HG02678 (cell line): ENCODE measurements around the gene VWA8.
A peak's percentile ranks its signal among the peaks of the same experiment; 100 is the strongest.
"Not testable (repeated sequence)": the region's sequence is repeated elsewhere in the genome, so short reads cannot be mapped to it uniquely, and the experiment has no call there.

ENCODE experiments used
- ATAC-seq: cut with Tn5 transposase; IDR thresholded peaks from one replicate; pipeline ENCODE4 v1.9.1; 2021; ENCODE audit warnings: mild to moderate bottlenecking, moderate library complexity; ENCODE audit not compliant: unreplicated experiment

VWA8 gene

DNA sequence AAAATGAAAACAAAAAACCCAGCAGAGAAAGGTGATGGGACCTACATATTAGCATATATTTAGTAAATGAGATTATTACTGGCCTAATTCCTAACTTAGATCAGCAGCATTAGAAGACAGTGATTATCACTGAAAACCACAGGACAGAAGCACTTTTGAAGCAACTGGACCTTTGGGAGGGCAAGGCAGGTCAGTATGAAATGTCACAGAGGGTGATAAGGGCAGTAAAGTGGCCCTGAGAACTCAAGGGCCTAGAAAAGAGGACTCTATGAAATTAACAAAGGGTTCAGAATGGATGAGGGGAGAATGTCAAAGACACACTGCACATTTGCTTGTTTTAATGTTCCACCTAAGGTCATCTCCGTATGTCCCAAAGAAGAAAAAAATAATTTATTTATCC is 148.7 kb downstream of the VWA8 start:
- no peak for ATAC-seq

DNA sequence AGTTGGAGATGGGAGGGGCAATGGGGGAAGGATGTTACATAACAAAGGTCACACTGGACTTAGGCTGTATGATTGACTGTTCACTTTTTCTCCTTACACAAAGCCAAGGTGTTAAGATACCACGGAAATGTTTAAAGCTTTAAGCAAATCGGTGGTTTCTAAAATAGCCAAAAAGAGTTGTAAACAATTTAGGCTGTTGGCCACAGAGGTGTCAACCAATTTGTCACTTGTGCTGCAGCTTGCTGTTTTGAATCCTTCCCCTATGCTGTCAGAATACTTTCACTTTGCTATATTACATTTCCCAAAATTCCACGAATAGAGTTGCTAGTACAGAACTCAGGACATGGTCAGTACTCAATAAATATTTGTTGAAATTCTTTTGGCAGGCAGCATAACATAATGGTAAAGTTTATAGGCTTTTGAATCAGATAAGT is 149.3 kb downstream of the VWA8 start:
- ATAC-seq: peak; percentile 76

GRCh38 chr13:41809962-41810361 is 150.9 kb downstream of the VWA8 start:
- ATAC-seq: no peak

DNA sequence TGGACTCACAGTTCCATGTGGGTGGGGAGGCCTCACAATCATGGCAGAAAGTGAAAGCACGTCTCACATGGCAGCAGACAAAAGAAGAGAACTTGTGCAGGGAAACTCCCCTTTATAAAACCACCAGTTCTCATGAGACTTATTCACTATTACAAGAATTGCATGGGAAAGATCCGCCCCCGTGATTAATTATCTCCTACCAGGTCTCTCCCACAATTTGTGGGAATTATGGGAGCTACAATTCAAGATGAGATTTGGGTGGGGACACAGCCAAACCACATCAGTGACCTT is 157.5 kb downstream of the VWA8 start:
- ATAC-seq: not testable (repeated sequence)

GRCh38 chr13:41802684-41803444 is 158.0 kb downstream of the VWA8 start:
- ATAC-seq: no peak

GRCh38 chr13:41802043-41802683 is 158.7 kb downstream of the VWA8 start:
- no peak for ATAC-seq

DNA sequence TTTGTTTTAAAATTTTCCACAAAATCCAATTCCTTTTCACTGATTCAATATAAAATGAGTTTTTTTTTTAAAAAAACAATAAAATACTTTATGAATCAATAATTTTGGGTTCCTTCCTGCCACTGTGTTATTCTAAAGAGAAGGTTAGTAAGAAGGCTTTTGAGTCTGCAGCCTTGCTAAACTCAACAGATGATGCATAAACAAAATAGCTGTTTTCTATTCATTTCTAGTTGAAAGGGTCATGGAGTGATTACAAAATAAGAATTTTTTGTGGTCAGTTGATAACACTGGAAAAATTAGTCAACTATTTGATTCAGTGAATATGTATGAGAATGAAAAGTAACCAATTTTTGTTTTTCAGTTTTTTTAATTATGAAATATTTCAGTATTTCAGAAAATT is 169.9 kb downstream of the VWA8 start:
- no peak for ATAC-seq

DNA sequence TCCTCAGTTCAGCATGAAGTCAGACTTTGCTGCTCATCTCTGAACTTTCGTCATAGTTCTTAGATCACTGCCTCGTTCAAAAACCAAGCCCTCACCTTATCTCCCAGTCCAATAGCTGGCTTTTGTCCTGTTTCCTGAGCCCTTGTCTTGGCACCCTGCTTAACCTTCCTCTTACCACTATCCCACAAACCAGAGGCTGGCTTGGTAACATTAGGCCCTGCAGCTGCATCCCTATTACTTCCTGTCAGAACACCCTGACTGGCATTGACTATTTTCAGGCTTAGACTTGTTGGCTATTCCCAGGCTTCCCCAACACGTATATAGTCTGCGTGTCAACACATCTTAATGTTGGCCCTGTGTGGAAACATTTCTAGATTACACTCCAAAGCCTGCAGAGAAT is 172.4 kb downstream of the VWA8 start:
- no peak for ATAC-seq

DNA sequence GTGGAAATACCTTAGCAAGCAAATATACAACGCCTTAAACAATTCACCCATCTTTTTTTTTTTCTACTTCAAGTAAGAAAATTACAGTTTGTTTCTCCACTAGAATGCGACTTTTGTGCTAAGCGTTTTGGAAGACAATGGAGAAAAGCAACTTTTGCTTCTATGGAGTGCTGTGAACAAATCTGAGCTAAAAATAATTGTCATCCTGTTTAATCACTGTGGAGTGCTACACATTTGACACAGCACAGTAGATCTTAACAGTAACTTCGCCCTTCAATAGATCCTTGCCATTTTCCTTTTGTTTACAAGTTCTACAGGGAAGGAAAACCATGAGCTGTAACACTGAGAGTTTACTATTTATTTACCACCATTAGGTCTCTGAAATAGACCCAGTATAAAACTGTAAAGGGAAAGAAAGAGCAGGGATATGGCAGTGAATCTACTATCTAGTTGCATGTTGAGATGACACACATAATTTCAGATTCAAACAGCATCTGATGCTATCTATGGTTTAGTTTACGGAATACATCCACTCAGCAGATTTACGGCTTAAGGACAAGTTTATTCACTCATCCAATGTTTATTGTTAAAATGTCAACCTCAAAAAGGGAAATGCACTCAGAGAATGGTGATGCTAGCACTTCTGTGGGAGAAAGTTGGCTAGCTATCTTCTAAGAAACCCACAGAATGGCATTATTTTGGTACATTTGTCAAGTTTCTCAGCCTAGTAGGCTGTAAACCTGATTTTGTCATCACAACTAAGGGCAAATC is 175.3 kb downstream of the VWA8 start:
- no peak for ATAC-seq

DNA sequence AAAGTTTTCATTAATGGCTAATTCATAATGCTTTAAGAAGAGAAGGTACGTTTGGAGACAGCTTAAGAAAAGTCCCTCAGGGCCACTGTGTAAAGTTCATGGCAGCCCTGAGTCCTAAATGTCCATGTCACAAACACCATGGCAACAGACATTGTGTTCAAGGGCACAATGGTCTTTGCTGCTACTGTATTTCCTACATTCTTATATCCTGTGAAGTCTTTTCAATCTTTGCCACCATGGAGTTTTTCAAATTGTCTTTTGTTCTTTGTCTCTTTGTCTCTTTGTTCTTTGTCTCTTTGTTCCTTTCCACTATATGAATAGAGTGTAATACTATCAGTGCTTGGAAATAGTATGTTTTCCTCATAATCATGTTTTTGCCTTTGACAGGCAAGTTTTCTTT is 178.8 kb downstream of the VWA8 start:
- ATAC-seq: no peak

DNA sequence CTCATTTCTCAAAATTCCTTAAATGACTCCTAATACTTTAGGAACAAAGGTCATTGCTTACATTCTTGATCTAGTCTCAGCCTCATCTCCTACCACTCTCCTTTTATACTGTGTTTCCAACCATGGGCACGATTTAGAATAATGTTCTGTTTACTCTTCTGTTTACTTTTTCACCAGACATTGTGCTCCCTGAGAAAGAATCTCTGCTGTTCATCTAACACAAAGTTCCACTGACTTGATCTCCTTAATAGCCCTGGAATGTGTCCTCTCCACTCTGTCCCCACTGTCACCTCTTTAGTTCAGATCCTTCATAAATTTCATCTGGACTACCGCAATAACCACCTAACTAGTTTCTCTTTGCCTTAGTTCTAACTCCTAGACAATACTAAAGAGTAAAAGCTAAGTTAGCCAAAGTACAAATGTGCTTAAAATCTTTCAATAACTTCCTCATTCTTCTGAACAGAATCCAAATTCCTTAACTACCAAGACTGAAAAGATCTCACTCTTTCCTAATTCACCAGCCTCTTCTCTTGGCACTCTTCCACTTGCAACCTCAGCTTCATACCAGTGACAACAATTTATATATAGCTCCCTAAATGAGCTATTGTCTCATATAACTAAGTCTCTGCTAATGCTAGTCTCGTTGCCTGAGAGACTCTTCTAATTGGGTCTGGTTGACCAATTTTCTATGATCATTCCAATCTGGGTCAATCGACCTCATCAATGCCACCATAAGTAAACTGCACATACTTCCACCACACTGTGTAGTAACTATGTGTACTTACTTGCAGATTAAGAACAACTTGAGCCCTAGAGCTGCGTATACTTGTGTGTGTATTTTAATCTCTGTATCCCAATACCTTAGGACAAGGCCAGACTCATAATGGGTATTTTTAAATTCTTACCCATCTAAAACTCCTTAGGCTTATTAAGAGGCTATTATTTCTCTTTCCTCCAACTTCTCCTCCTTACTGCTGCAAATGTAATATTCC is 179.9 kb downstream of the VWA8 start:
- no peak for ATAC-seq

DNA sequence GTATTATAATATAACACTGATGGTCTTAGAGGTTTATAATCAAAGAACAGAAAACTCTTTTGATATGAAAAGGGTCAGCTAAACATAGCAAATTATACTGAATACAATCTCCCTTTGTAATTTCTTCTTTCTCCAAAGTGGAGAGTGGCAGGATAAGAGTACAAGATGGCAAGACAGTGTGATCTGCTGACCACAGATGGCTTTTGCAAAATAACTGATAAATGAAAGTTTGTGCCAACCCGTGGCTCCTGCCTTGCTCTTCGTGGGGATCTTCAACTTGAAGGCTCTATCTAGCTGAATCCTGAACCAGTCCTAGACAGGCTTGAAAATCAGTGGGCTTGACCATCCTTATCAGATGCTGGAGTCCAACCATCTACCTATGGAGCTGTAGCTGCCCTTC is 185.7 kb downstream of the VWA8 start:
- no peak for ATAC-seq

GRCh38 chr13:41774605-41775218 is 186.2 kb downstream of the VWA8 start:
- ATAC-seq: no peak

DNA sequence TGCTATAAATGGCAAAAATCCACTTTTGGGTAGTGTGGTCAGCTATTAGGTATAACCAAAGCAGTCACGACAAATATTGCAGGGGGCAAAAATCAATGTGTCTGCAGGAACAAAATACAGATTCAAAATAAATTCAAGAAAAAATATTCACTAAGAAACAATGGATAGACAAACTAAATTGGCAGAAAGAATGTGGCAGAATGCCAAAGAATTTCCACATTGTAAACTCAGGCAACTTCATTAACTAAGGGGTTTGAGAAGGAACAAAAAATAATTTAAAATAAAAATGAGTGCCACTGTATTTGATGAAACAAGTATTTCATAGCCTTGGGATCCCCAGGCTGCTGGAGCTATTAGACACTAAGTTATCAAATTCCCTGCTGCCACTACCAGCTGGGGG is 193.1 kb downstream of the VWA8 start:
- ATAC-seq: no peak

DNA sequence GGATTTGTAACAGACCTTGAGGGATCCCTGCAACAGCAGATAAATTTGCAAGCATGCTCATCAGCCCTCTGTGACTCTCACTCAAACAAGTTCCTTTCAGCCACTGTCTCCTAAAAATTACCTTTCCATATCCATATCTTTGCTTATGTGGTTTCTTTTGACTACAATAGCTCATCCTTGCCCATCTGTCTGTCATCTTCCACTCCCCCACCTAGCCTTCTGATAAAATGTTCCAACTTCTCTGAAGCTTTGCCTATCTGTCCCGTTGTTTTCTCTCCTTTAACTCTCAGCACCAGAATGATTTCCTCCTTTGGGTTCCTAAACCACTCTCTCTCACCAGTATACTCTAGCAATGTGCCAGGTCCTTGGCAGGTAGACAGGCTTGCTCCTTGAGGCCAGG is 194.5 kb downstream of the VWA8 start:
- ATAC-seq: no peak

GRCh38 chr13:41765813-41766212 is 195.1 kb downstream of the VWA8 start:
- ATAC-seq: no peak

- ATAC-seq: no peak
These were observed 195.9 kb downstream of the VWA8 start for GRCh38 chr13:41765020-41765419.

DNA sequence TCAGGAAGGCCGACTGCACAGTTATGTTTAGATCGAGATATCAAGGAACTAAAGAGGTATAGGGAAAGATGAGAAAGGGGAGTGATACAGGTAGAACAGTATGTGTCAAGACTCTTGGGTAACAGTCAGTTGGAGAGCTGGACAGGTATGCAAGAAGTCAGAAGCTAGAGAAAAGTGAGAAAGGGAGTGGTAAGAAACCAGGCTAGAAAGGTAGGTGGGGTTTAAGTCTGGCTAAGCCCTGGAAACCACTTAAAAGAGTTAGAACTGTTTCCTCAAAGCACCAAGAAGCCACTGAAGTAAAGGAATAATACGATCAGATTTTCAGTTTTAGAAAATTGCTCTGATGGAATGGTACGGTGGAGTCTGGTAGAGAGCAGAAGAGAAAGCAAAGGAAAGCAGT is 196.4 kb downstream of the VWA8 start:
- no peak for ATAC-seq

DNA sequence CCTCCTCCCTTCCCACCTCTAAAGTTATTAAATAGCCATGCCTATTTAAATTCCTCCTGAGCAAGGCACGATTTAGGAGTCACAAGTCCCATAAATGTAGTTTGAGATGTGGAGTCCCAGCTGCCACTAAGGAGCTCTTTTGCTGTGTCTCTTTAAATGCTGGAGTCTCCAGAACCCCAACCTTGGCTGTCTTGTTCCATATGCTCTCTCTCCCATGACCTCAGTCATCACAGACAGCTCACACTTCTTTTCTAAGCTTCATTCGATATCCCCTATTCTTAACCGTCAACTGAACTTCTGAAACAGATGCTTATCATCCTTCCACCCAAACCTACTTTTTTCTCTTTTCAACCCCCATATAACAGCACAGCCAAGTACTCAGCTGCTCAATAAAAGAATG is 197.1 kb downstream of the VWA8 start:
- no peak for ATAC-seq

GRCh38 chr13:41762796-41763195 is 198.1 kb downstream of the VWA8 start:
- ATAC-seq: no peak
